ENCODE measurements around the gene COQ8B.
"Not testable (repeated sequence)": the region's sequence is repeated elsewhere in the genome, so short reads cannot be mapped to it uniquely, and the experiment has no call there.

COQ8B gene

DNA sequence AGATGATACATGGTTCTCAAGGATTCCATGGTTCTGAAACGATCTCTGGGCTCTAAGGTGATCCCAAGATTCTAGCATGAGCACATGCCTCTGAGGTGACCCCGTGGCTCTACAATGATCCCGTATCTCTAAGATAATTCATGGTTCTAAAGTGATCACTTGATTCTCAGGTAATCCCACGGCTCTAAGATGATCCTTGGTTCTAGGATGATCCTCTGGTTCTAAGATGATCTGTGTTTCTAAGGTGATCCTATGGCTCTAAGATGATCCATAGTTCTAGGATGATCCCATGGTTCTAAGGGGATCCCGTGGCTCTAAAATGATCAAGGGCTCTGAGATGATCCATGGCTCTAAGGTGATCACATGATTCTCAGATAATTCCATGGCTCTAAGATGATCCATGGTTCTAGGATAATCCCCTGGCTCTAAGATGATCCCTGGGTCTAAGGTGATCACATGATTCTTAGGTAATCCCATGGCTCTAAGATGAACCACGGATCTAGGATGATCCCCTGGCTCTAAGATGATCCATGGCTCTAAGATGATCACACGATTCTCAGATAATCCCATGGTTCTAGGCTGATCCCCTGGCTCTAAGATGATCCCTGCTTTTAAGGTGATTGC, 47.6 kb downstream of the COQ8B start:
- DNase-seq (ENCODE audit: low read depth, low spot score) = no peak

DNA sequence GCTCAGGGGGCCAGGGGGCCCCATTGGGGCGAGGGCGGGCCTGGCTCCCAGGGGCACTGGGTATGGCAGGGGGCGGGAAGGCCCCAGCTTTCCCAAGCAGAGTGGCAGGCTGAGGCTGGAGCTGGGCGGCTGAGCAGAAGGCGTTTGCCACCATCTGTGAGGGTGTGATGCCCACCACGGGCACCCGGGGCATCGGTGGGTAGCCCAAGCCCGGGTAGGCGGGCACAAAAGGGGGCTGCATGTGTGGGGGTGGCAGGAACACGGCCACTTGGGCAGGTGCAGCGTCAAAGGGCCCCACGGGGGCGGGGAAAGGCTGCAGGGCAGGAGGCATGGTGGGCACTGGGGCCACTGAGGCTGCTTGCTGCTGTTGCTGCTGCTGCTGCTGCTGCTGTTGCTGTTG, 49.1 kb downstream of the COQ8B start:
- no peak for DNase-seq (ENCODE audit: low read depth, low spot score)

DNA sequence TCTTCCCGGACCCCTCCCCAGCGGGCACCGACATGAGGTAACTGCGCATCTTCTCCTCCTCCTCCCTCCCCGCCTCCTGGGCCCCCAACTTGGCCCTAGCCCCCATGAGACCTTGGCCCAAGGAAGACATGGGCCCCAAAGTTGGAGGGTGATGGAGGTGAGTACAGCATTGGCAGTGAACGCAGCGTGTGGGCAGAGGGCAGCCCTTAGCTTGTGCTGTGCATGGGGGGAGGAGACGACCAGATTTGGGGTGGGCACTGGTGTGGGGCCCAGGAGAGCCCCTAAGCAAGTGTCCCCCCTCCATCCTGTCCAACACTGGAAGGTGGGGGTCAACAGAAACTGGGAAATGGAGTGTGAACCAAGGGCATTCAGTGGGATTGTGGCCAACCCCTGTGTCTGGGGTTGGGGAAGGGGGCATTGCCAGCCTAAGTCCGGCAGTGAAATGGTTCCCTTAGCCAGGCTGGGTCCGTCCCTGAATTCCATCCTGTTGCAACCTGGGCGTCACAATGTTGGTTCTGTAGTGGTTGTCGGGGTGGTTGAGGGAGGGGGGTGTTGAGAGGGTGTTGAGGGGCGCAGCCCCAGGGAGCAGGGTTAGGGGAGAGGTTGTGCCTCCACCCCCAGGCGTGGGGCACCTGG, 49.8 kb downstream of the COQ8B start:
- no peak for DNase-seq (ENCODE audit: low read depth, low spot score)

DNA sequence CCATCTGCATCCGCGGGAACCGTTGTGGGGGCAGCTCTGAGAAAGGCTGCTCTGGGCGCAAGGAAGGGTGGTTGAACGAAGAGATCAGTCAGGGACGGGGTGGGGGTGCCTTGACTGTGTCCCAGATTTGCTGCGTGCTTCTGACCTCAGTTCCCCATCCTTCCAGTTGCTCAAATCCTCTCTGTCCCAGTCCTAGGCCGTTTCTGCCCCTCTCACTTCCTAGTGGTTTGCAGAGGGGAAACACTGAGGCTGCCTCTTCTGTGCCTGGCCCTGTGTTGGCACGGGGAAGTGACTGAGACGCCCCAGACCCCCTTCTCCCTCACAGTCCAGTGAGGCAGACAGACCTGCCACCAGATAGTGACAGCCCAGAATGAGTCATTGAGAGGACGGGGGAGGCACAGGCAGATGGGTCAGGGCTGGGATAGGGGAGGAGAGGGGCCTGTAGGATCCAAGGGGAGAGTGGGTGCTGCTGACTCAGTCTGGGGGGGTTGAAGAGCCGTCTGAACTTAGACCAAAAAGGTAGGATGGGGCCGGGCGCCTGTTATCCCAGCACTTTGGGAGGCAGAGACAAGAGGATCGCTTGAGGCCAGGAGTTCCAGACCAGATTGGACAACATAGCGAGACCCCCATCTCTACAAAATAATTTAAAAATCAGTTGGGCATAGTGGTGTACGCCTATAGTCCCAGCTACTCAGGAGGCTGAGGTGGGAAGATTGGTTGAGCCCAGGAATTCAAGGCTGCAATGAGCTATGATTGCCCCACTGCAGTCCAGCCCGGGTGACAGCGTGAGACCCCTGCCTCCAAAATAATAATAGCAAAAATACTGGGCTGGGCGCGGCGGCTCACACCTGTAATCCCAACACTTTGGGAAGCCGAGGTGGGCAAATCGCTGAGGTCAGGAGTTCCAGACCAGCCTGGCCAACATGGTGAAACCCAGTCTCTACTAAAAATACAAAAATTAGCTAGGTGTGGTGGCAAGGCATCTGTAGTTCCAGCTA, 52.7 kb downstream of the COQ8B start:
- DNase-seq (ENCODE audit: low read depth, low spot score) = no peak

DNA sequence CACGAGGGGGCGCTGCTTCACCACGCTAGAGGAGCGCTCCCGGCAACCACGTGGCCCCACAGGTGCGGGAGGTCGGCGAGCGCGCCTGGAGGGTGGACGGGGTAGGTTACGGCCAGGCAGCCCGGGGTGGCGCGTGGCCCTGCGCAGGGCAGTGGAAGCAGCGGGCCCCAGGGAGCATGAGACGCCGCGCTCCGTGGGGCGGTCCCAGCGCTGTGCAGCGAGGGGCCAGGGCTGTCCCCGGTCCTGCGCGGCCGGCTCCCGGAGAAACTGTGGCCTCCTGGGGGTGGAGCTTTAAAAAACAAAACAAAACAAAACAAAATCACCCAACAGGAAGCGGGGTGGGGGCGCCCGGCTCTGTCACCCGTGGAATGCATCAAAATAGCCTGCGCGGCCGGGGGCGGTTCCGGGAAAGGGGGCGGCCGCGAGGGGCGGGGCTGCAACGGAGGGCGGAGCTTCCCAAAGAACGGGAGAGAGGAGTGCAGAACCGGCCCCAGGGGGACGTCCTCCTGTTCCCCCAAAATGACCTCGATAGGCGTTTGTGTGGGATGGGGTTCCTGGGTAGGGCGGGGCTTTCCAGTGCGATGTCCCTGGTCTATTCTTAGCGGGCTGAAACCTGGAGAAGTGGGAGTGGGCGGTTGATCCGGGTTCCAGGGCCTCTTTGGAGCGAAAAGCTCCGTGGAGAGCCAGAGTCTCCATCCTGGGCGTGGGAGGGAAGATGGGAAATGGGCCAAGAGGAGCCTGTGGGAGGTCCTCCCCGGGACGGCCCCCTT, 53.6 kb downstream of the COQ8B start:
- no peak for DNase-seq (ENCODE audit: low read depth, low spot score)

DNA sequence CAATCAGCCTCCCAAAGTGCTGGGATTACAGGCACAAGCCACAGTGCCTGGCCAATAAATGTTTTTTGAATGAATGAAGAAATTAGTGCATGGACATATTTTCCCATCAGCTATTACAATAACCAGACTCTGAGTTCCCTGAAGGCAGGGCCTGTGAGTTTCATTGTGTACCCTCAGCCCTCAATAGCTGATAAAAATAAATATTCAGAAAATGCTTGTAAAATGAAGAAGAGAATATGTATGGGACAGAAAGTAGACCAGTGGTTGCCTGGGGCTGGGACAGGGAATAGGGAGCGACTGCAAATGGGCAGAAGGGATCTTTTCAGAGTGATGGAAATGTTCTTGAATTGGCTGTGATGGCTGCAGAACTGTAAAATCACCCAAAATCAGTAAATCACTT, 55.1 kb downstream of the COQ8B start:
- no peak for DNase-seq (ENCODE audit: low read depth, low spot score)

DNA sequence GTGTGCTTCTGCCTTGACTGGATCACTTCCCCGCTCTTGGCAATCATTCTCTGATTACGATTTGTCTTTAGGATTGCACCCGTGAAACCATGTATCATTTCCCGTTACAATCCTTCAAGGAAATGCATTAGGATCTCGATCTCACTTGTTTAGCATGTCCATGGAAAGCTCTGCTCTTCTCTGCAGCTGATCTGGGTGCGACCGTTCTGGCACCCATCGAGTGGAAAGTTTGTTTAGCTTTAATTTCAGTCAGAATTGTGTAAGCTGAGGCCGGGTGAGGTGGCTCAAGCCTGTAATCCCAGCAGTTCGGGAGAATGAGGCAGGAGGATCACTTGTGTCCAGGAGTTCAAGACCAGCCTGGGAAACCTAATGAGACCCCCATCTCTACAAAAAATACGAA, 57.1 kb downstream of the COQ8B start:
- DNase-seq (ENCODE audit: low read depth, low spot score) = no peak

DNA sequence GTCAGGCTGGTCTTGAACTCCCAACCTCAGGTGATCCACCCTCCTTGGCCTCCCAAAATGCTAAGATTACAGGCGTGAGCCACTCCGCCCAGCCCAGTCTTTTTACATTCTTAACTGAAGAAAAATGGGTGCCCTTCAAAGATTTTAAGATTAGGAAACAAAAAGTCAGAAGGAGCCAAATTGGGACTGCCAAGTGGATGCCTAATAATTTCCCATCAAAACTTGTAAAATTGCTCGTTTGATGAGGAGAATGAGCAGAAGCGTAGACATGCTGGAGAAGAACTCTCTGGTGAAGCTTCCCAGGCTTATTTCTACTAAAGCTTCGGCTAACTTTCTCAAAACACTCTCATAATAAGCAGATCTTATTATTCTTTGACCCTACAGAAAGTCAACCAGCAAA, 57.6 kb downstream of the COQ8B start:
- DNase-seq (ENCODE audit: low read depth, low spot score) = no peak

DNA sequence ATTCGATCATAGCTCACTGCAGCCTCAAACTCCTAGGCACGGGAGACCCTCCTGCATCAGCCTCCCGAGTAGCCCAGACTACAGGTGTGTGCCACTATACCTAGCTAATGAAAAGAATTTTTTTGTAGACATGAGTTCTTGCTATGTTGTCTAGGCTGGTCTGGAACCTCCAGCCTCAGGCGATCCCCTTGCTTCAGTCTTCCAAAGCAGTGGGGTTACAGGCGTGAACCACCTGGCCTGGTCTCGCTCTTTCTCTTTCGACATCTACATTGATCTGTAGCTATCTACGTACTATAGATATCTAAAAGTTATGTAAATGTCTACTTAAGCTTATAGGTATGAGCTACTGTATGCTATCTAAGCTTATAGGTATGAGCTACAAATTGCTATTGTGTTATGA, 58.7 kb downstream of the COQ8B start:
- DNase-seq (ENCODE audit: low read depth, low spot score) = no peak

DNA sequence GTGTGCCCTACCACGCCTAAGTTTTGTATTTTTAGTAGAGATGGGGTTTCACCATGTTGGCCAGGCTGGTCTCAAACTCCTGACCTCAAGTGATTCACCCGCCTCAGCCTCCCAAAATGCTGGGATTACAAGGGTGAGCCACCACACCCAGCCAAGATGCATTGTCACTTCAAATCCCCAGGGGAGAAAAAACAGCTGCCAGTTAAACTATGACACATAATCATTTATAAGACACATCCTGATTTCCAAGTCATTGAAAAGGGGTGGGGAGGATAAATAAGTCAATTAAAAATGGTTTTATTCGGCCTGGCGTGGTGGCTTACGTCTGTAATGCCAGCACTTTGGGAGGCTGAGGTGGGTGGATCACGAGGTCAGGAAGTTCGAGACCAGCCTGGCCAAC, 61.0 kb downstream of the COQ8B start:
- not testable (repeated sequence) for DNase-seq (ENCODE audit: low read depth, low spot score)

DNA sequence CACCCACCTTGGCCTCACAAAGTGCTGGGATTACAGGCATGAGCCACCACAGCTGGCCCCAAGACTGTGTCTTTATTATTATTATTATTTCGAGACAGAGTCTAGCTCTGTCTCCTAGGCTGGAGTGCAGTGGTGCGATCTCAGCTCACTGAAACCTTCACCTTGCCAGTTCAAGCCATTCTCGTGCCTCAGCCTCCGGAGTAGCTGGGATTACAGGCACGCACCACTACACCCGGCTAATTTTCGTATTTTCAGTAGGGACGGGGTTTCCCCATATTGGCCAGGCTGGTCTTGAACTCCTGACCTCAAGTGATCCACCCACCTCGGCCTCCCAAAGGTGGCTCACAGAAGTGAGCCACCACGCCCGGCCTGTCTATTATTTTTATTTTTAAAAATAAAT, 64.4 kb downstream of the COQ8B start:
- not testable (repeated sequence) for DNase-seq (ENCODE audit: low read depth, low spot score)

DNA sequence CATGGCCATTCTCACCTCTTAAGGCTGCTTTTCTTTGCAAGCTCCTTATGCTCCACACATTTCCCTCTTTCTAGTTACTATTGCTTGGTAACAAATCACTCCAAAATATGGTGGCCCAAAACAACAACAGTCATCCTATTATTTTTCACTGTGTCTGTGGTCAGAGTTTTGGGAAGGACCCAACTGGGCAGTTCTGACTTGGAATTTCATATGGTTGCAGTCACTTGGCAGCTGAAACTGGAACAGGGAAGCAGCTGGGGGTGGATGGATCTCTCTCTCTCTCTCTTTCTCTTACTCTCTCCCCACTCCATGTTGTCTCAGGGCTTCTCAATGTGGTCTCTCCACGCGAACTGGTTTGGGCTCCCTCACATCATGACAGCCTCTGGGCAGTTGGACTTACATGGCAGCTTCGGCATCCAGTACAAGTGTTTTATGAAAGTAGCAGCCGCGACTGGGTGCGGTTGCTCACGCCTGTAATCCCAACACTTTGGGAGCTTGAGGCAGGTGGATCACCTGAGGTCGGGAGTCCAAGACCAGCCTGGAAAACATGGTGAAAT, 65.9 kb downstream of the COQ8B start:
- no peak for DNase-seq (ENCODE audit: low read depth, low spot score)

DNA sequence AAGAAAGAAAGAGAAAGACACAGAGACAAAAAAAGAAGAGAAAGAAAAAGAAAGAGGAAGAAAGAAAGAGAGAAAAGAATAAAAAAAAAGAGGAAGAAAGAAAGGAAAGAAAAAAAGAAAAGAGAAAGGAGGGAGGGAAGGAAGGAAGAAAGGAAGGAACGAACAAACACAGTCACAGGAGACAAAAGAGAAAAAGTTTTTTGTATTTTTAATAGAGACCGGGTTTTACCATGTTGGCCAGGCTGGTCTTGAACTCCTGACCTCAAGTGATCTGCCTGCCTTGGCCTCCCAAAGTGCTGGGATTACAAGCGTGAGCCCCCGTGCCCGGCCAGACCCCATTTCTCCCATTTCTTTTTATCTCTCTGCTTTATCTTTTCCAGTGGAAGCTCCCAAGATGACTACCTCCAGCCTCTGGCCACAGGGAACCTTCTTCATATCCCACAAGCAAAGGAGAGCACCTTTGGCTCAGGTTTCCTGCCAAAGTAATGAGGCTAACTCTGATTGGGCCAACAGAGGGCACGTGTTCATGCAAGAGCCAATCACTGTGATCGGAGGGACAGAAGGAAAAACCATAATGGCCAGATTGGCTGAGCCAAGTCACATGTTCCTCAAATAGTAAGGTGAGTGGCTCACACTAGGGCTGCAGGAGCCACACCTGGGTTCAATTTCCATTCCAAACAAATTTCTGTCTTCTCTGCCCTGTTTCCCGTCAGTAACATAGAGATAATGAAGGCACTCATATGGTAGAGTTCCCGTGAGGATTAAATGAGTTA, 66.6 kb downstream of the COQ8B start:
- not testable (repeated sequence) for DNase-seq (ENCODE audit: low read depth, low spot score)

DNA sequence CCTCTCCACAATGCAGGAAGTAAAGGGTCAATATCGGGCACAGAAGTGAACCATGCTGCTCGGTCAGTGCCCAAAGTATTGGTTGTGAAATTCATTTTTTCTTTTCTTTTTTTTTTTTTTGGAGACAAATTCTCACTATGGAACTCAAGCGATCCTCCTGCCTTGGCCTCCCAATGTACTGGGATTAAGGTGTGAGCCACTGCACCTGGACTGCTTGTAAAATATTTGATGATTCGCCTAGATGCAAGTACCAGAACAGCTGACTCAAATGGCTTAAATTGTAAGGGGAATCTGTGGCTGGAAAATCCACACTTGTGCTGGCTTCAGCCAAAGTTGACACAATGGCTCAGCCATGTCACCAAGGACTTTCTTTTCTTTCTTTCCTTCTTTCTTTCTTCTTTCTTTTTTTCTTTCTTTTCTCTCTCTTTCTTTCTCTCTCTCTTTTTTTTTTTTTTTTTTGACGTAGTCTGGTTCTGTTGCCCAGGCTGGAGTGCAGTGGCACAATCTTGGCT, 69.9 kb downstream of the COQ8B start:
- DNase-seq (ENCODE audit: low read depth, low spot score) = no peak

DNA sequence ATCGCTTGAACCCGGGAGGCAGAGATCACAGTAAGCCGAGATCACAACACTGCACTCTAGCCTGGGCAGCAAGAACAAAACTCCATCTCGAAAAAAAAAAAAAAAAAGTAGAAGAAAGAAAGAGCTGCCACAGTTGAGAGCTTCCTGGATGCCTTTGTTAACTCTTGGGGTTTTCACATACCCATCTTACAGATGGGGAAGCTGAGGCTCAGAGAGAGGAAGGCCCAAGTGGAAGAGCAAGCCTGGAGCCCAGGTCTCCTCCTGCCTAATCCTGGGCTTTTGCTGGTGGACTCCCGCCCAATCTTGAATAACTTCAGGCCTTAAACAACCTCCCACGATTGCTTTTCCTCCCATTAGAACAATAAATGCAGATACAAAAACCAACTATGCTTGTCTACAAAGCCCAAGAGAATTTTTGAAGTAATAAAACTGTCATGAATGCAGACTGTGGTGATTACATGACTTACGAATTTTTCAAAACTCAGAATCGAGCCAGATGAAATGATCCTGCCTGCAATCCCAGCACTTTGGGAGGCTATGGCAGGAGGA, 73.9 kb downstream of the COQ8B start:
- DNase-seq (ENCODE audit: low read depth, low spot score) = no peak

DNA sequence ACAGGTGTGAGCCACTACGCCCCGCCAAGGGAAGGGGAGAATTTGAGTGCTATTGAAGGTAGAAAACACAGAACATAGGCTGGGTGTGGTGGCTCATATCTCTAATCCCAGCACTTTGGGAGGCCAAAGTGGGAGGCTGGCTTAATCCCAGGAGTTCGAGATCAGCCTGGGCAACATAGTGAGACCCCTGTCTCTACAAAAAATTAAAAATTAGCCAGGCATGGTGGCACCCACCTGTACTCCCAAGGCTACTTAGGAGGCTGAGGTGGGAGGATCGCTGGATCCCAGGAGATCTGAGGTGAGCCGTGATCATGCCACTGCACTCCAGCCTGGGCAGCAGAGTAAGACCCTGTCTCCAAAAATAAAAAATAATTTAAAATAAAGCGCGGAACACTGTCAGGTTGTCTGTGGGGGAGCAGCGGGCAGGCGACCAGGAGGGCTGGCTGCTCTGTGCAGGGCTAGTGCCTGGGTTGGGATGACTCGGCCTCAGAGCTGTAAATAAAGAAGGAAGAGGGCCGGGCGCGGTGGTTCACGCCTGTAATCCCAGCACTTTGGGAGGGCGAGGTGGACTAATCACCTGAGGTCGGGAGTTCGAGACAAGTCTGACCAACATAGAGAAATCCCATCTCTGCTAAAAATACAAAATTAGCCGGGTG, 74.5 kb downstream of the COQ8B start:
- no peak for DNase-seq (ENCODE audit: low read depth, low spot score)
